Colon (tissue), 2 donors: Measurements from ENCODE around the gene ZNF333.
"Not testable (repeated sequence)": the region's sequence is repeated elsewhere in the genome, so short reads cannot be mapped to it uniquely, and the experiment has no call there.

Experiments
- FAIRE-seq: peaks from 2 replicates; lab custom pipeline; 2012; peaks lifted over from hg19 to GRCh38; lab: Jason Lieb, UNC
- donor health status: control.
- donor health status: control.

The ZNF333 gene

GRCh38 chr19:14700711-14701375 lies 11.0 kb downstream of the ZNF333 start:
- FAIRE-seq, result no peak

GRCh38 chr19:14703833-14704232 lies 14.0 kb downstream of the ZNF333 start:
- FAIRE-seq, result no peak

- no peak for FAIRE-seq
These were observed 14.6 kb downstream of the ZNF333 start for GRCh38 chr19:14704450-14704849.

GRCh38 chr19:14715841-14716240 lies 26.0 kb downstream of the ZNF333 start:
- FAIRE-seq, result no peak

GRCh38 chr19:14718522-14719116 lies 28.8 kb downstream of the ZNF333 start:
- FAIRE-seq, result no peak

- FAIRE-seq, result no peak
These were observed 29.3 kb downstream of the ZNF333 start for GRCh38 chr19:14719162-14719561.

- FAIRE-seq, result no peak
These were observed 32.3 kb downstream of the ZNF333 start for GRCh38 chr19:14722127-14722526.

GRCh38 chr19:14728595-14728994 lies 38.7 kb downstream of the ZNF333 start:
- FAIRE-seq, result no peak

- no peak for FAIRE-seq
These were observed 41.4 kb downstream of the ZNF333 start for GRCh38 chr19:14731200-14731599.

- FAIRE-seq, result no peak
These were observed 42.7 kb downstream of the ZNF333 start for GRCh38 chr19:14732510-14732909.

GRCh38 chr19:14733574-14733973 lies 43.7 kb downstream of the ZNF333 start:
- FAIRE-seq, result no peak

GRCh38 chr19:14735915-14736314 lies 46.1 kb downstream of the ZNF333 start:
- FAIRE-seq, result no peak

GRCh38 chr19:14746886-14747285 lies 57.0 kb downstream of the ZNF333 start:
- no peak for FAIRE-seq

GRCh38 chr19:14748601-14749000 lies 58.8 kb downstream of the ZNF333 start:
- FAIRE-seq, result no peak

GRCh38 chr19:14758816-14759215 lies 69.0 kb downstream of the ZNF333 start:
- no peak for FAIRE-seq

- no peak for FAIRE-seq
These were observed 71.8 kb downstream of the ZNF333 start for GRCh38 chr19:14761607-14762006.

GRCh38 chr19:14762111-14762510 lies 72.3 kb downstream of the ZNF333 start:
- no peak for FAIRE-seq

- no peak for FAIRE-seq
These were observed 73.8 kb downstream of the ZNF333 start for GRCh38 chr19:14763497-14764145.

GRCh38 chr19:14764401-14764800 lies 74.6 kb downstream of the ZNF333 start:
- FAIRE-seq, result no peak

GRCh38 chr19:14765403-14765802 lies 75.6 kb downstream of the ZNF333 start:
- FAIRE-seq, result not testable (repeated sequence)

GRCh38 chr19:14765841-14766240 lies 76.0 kb downstream of the ZNF333 start:
- not testable (repeated sequence) for FAIRE-seq

GRCh38 chr19:14767466-14767971 lies 77.7 kb downstream of the ZNF333 start:
- FAIRE-seq, result no peak

GRCh38 chr19:14768001-14768400 lies 78.2 kb downstream of the ZNF333 start:
- no peak for FAIRE-seq
